OCI-LY1 (cell line): Measurements from ENCODE around the gene STAU1.
A peak's percentile ranks its signal among the peaks of the same experiment; 100 is the strongest.

Experiments used
- H2AFZ ChIP-seq: fragments of 200-600 bp; sonication (generic), shearing (Covaris generic); 2 replicates; pipeline ENCODE4 v1.6.0; 2014; ENCODE audit warnings: antibody characterized with exemption, mild to moderate bottlenecking, low read length
- H3F3A ChIP-seq: fragments of 200-600 bp; sonication (generic), shearing (Covaris generic); 2 replicates; pipeline ENCODE4 v1.6.0; 2014; ENCODE audit warnings: mild to moderate bottlenecking, antibody characterized with exemption, low read length, moderate library complexity; ENCODE audit not compliant: insufficient read depth
- H3K27ac ChIP-seq: fragments of 200-600 bp; sonication (generic); 2 replicates; pipeline ENCODE4 v1.5.1; 2014; ENCODE audit warnings: low read length, mixed run types, mild to moderate bottlenecking, low read depth; ENCODE audit not compliant: poor library complexity, severe bottlenecking
- H3K27me3 ChIP-seq: fragments of 200-600 bp; sonication (generic); 2 replicates; pipeline ENCODE4 v1.6.0; 2014; ENCODE audit warnings: antibody characterized with exemption, mild to moderate bottlenecking, low read length, moderate library complexity; ENCODE audit not compliant: insufficient read depth
- H3K36me3 ChIP-seq: fragments of 200-600 bp; sonication (generic); 2 replicates; pipeline ENCODE4 v1.6.1; 2014; ENCODE audit warnings: mild to moderate bottlenecking, antibody characterized with exemption, low read length, moderate library complexity, mixed read lengths; ENCODE audit not compliant: insufficient read depth
- H3K4me1 ChIP-seq: fragments of 200-600 bp; sonication (generic); 2 replicates; pipeline ENCODE4 v1.5.1; 2014; ENCODE audit warnings: mild to moderate bottlenecking, low read length, moderate library complexity; ENCODE audit not compliant: insufficient read depth, severe bottlenecking
- H3K4me2 ChIP-seq: fragments of 200-600 bp; sonication (generic), shearing (Covaris generic); 2 replicates; pipeline ENCODE4 v1.6.1; 2014; ENCODE audit warnings: low read length
- H3K4me3 ChIP-seq: fragments of 200-600 bp; sonication (generic); 2 replicates; pipeline ENCODE4 v1.5.1; 2014; ENCODE audit warnings: low read length, low read depth, mild to moderate bottlenecking, mixed read lengths; ENCODE audit not compliant: poor library complexity, severe bottlenecking
- H3K79me2 ChIP-seq: fragments of 200-600 bp; shearing (Covaris generic); 2 replicates; pipeline ENCODE4 v1.6.1; 2016; ENCODE audit warnings: mixed run types, low read length, mixed read lengths; ENCODE audit not compliant: insufficient read depth
- H3K9ac ChIP-seq: fragments of 200-600 bp; sonication (generic), shearing (Covaris generic); 2 replicates; pipeline ENCODE4 v1.6.1; 2014; ENCODE audit warnings: mild to moderate bottlenecking, low read length, mixed read lengths
- H3K9me2 ChIP-seq: fragments of 200-600 bp; sonication (generic), shearing (Covaris generic); 2 replicates; pipeline ENCODE4 v1.6.1; 2014; ENCODE audit warnings: low read depth, mild to moderate bottlenecking, low read length, mixed read lengths
- H3K9me3 ChIP-seq: fragments of 200-600 bp; shearing (Covaris generic); 2 replicates; pipeline ENCODE4 v1.6.1; 2014; ENCODE audit warnings: low read length, mixed read lengths
- H4K20me1 ChIP-seq: fragments of 200-600 bp; sonication (generic), shearing (Covaris generic); 2 replicates; pipeline ENCODE4 v1.6.0; 2016; ENCODE audit warnings: mild to moderate bottlenecking, low read length; ENCODE audit not compliant: insufficient read depth
- CTCF ChIP-seq: fragments of 200-600 bp; sonication (generic), shearing (Covaris generic); IDR thresholded peaks from 2 replicates; pipeline ENCODE4 v1.5.1; 2017; ENCODE audit warnings: mild to moderate bottlenecking, antibody characterized with exemption, low read length, moderate library complexity, mixed read lengths
- EZH2 ChIP-seq: fragments of 200-600 bp; sonication (generic), shearing (Covaris generic); IDR thresholded peaks from 2 replicates; pipeline ENCODE4 v1.8.0; 2017; ENCODE audit warnings: borderline replicate concordance, mixed run types, mild to moderate bottlenecking, antibody characterized with exemption, low read length, moderate library complexity, mixed read lengths

The STAU1 gene

GRCh38 chr20:49187851-49188641 lies at the start of gene STAU1:
Gene STAU1, minus strand, starts transcription at chr20:49188334. Its CDS starts 22,133 bp downstream, at chr20:49166201.
- H3K27ac ChIP-seq, result peak within 1 kb of the TSS; percentile 66

GRCh38 chr20:49237531-49237930 lies 49.4 kb upstream of the STAU1 start:
- Histone ChIP-seq H3K4me3 (no peak overlapping the region), H3K36me3 (peaks cover 93% of the 10 kb centered on the region), H3K9ac (no peak overlapping the region), H4K20me1 (no peaks in the 10 kb centered on the region), H3K27ac (no peak overlapping the region), H3K9me2 (no peaks in the 10 kb centered on the region), H2AFZ (no peak overlapping the region), H3F3A (no peaks in the 10 kb centered on the region), H3K79me2 (no peaks in the 10 kb centered on the region), H3K9me3 (no peaks in the 10 kb centered on the region), H3K27me3 (no peaks in the 10 kb centered on the region), H3K4me1 (no peaks in the 10 kb centered on the region), H3K4me2 (no peak overlapping the region)
- TF ChIP-seq CTCF, result no peak
- TF ChIP-seq EZH2, result no peak

More at GRCh38 chr20:49187851-49188641, at the start of gene STAU1:
- Histone ChIP-seq H3K27me3 (no peaks in the 10 kb centered on the region), H3K9ac (peak within 1 kb of the TSS; percentile 82), H4K20me1 (no peaks in the 10 kb centered on the region), H3K4me2 (peak within 1 kb of the TSS; percentile 90), H3K79me2 (peaks cover 44% of the 10 kb centered on the region), H3F3A (no peaks in the 10 kb centered on the region), H3K9me3 (no peaks in the 10 kb centered on the region), H3K9me2 (no peaks in the 10 kb centered on the region), H3K4me1 (peaks cover 36% of the 10 kb centered on the region), H2AFZ (peak within 1 kb of the TSS; percentile 99; the same call in 1 of the 2 replicates), H3K4me3 (peak within 1 kb of the TSS; percentile 79), H3K36me3 (no peaks in the 10 kb centered on the region)
- TF ChIP-seq CTCF (no peak), EZH2 (no peak)

GRCh38 chr20:49236301-49236700 lies 48.2 kb upstream of the STAU1 start:
- no peaks in the 10 kb centered on the region for H4K20me1 ChIP-seq
- H3K9me3 ChIP-seq, result no peaks in the 10 kb centered on the region
- TF ChIP-seq EZH2, result no peak
- no peak overlapping the region for H2AFZ ChIP-seq
- H3K9ac ChIP-seq, result no peak overlapping the region
- no peaks in the 10 kb centered on the region for H3K9me2 ChIP-seq
- H3K4me1 ChIP-seq, result no peaks in the 10 kb centered on the region
- H3F3A ChIP-seq, result no peaks in the 10 kb centered on the region
- H3K4me2 ChIP-seq, result no peak overlapping the region
- no peaks in the 10 kb centered on the region for H3K27me3 ChIP-seq
- H3K27ac ChIP-seq, result no peak overlapping the region
- H3K36me3 ChIP-seq, result peaks cover 90% of the 10 kb centered on the region
- H3K79me2 ChIP-seq, result no peaks in the 10 kb centered on the region
- no peak overlapping the region for H3K4me3 ChIP-seq

GRCh38 chr20:49234831-49235230 lies 46.7 kb upstream of the STAU1 start:
- no peak overlapping the region for H3K9ac ChIP-seq
- H3K9me3 ChIP-seq, result no peaks in the 10 kb centered on the region
- H2AFZ ChIP-seq, result no peak overlapping the region
- H3K27ac ChIP-seq, result no peak overlapping the region
- no peaks in the 10 kb centered on the region for H3K27me3 ChIP-seq
- peaks cover 91% of the 10 kb centered on the region for H3K36me3 ChIP-seq
- no peaks in the 10 kb centered on the region for H3F3A ChIP-seq
- H3K4me2 ChIP-seq, result no peak overlapping the region
- no peaks in the 10 kb centered on the region for H3K4me1 ChIP-seq
- H4K20me1 ChIP-seq, result no peaks in the 10 kb centered on the region
- TF ChIP-seq CTCF (no peak), EZH2 (no peak)
- no peaks in the 10 kb centered on the region for H3K79me2 ChIP-seq
- no peak overlapping the region for H3K4me3 ChIP-seq
- no peaks in the 10 kb centered on the region for H3K9me2 ChIP-seq
